ENCODE measurements around the gene CDK12. TPM values are rescaled to one million over a fixed set of nuclear protein-coding genes. Genes with fewer than 3 reads are reported as not detected.
A peak's percentile ranks its signal among the peaks of the same experiment; 100 is the strongest.
"Not testable (repeated sequence)": the region's sequence is repeated elsewhere in the genome, so short reads cannot be mapped to it uniquely, and the experiment has no call there.

The CDK12 gene
- total and polyA plus RNA-seq, 3 donors from 2014 or later, result 60.3 to 113 (median 103) TPM

DNA sequence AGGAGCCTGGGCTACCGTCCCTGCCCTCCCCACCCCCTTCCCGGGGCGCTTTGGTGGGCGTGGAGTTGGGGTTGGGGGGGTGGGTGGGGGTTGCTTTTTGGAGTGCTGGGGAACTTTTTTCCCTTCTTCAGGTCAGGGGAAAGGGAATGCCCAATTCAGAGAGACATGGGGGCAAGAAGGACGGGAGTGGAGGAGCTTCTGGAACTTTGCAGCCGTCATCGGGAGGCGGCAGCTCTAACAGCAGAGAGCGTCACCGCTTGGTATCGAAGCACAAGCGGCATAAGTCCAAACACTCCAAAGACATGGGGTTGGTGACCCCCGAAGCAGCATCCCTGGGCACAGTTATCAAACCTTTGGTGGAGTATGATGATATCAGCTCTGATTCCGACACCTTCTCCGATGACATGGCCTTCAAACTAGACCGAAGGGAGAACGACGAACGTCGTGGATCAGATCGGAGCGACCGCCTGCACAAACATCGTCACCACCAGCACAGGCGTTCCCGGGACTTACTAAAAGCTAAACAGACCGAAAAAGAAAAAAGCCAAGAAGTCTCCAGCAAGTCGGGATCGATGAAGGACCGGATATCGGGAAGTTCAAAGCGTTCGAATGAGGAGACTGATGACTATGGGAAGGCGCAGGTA is 762 bp downstream of the CDK12 start:
- DNase-seq, result peak; percentile 33
- TF ChIP-seq POLR2A (IDR thresholded peaks at IDR 0.05), result no peak
- TF ChIP-seq, protein P1, sequence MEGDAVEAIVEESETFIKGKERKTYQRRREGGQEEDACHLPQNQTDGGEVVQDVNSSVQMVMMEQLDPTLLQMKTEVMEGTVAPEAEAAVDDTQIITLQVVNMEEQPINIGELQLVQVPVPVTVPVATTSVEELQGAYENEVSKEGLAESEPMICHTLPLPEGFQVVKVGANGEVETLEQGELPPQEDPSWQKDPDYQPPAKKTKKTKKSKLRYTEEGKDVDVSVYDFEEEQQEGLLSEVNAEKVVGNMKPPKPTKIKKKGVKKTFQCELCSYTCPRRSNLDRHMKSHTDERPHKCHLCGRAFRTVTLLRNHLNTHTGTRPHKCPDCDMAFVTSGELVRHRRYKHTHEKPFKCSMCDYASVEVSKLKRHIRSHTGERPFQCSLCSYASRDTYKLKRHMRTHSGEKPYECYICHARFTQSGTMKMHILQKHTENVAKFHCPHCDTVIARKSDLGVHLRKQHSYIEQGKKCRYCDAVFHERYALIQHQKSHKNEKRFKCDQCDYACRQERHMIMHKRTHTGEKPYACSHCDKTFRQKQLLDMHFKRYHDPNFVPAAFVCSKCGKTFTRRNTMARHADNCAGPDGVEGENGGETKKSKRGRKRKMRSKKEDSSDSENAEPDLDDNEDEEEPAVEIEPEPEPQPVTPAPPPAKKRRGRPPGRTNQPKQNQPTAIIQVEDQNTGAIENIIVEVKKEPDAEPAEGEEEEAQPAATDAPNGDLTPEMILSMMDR (IDR thresholded peaks at IDR 0.05), result no peak
- WGBS, 2 donors, result 0 to 1% methylated on average over 22 to 34 of the region's 34 CpGs

DNA sequence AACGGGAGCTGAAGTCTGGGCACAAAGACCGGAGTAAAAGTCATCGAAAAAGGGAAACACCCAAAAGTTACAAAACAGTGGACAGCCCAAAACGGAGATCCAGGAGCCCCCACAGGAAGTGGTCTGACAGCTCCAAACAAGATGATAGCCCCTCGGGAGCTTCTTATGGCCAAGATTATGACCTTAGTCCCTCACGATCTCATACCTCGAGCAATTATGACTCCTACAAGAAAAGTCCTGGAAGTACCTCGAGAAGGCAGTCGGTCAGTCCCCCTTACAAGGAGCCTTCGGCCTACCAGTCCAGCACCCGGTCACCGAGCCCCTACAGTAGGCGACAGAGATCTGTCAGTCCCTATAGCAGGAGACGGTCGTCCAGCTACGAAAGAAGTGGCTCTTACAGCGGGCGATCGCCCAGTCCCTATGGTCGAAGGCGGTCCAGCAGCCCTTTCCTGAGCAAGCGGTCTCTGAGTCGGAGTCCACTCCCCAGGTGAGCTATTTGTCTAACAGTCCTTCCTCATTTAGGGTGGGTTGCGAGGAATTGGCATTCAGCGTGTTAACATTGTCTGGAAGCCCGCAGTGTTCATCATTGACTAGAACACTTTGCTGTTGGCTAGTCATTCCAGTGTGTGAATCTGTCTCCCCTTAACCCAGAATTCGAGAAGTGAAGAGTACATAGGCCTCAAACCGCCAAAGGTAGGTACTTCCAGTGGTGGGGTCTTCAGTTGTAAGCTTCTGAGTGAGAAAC is 1.5 kb downstream of the CDK12 start:
- Histone ChIP-seq H3K4me3 (peak overlapping the region; percentile 89 to 90), H3K4me1 (peaks cover 14% of the 10 kb centered on the region), H3K27ac (peak overlapping the region; percentile 93 to 96), H3K27me3 (no peaks in the 10 kb centered on the region), H3K36me3 (ENCODE audit: low read depth, missing control alignments) (no peaks in the 10 kb centered on the region), H3K9me3 (no peaks in the 10 kb centered on the region)
- intact Hi-C loops (cut with DNase I; ENCODE audit: low total_unique reads), result no loop called here
- WGBS, 2 donors, result 0 to 1% methylated on average over 20 to 28 of the region's 28 CpGs
- TF ChIP-seq POLR2A (IDR thresholded peaks at IDR 0.05), result no peak
- TF ChIP-seq, protein P1 (IDR thresholded peaks at IDR 0.05), result no peak
- peak; percentile 27 for DNase-seq

More for the DNA sequence above, 762 bp downstream of the CDK12 start:
- peaks cover 14% of the 10 kb centered on the region for H3K4me1 ChIP-seq
- no peaks in the 10 kb centered on the region for H3K36me3 ChIP-seq (ENCODE audit: low read depth, missing control alignments)
- H3K27me3 ChIP-seq, result no peaks in the 10 kb centered on the region
- no peaks in the 10 kb centered on the region for H3K9me3 ChIP-seq
- intact Hi-C loops (cut with DNase I; ENCODE audit: low total_unique reads), result no loop called here
- H3K4me3 ChIP-seq, result peak overlapping the region; percentile 89 to 90
- peak overlapping the region; percentile 93 to 96 for H3K27ac ChIP-seq

DNA sequence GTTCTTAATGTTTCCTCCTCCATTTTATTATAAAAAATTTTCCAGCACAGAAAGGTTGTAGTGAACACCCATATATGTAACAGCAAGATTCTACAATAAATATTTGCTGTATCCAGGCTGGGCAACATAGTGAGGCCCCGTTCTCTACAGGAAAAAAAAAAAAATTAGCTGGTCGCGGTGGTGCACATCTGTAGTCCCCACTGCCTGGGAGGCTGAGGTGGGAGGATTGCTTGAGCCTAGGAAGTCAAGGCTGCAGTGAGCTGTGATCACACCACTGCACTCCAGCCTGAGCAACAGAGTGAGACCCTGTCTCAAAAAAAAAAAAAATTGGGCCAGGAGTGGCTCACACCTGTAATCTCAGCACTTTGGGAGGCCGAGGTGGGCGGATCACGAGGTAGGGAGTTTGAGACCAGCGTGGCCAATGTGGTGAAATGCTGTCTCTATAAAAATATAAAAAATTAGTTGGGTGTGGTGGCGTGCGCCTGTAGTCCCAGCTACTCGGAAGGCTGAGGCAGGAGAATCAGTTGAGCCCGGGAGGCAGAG is 3.4 kb downstream of the CDK12 start:
- DNase-seq; intact Hi-C loops (cut with DNase I; ENCODE audit: low total_unique reads); H3K27ac ChIP-seq; H3K9me3 ChIP-seq; H3K4me3 ChIP-seq; H3K36me3 ChIP-seq (ENCODE audit: low read depth, missing control alignments); H3K27me3 ChIP-seq: not testable (repeated sequence)
- WGBS, 2 donors, result 70 to 80% methylated on average over 11 of the region's 11 CpGs
- H3K4me1 ChIP-seq, result peaks cover 14% of the 10 kb centered on the region

DNA sequence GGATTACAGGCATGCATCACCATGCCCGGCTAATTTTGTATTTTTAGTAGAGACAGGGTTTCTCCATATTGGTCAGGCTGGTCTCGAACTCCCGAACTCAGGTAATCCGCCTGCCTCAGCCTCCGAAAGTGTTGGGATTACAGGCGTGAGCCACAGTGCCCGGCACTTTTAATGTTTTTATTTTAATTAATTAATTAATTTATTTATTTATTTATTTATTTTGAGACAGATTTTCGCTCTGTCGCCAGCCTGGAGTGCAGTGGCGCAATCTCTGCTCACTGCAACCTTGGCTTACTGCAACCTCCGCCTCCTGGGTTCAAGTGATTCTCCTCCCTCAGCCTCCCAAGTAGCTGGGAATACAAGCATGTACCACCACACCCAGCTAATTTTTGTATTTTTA is 7.3 kb downstream of the CDK12 start:
- H3K27ac ChIP-seq; H3K9me3 ChIP-seq; H3K4me3 ChIP-seq; H3K27me3 ChIP-seq; DNase-seq; H3K36me3 ChIP-seq (ENCODE audit: low read depth, missing control alignments); intact Hi-C loops (cut with DNase I; ENCODE audit: low total_unique reads): not testable (repeated sequence)
- WGBS, 2 donors, result 94 to 98% methylated on average over 11 of the region's 11 CpGs
- peaks cover 14% of the 10 kb centered on the region for H3K4me1 ChIP-seq

DNA sequence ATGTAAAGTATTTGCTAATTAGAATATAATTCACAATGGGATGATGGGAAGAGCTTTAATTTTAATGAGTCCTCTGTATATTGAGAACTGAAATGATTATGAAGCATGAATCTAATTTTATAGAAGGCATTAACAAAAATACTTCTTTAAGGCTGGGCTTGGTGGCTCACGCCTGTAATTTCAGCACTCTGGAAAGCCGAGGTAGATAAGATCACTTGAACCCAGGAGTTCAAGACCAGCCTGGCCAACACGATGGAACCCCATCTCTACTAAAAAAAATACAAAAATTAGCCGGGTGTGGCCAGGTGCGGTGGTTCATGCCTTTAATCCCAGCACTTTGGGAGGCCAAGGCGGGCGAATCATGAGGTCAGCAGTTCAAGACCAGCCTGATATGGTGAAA is 12.0 kb downstream of the CDK12 start:
- no peak for DNase-seq
- Histone ChIP-seq H3K36me3 (ENCODE audit: low read depth, missing control alignments) (no peaks in the 10 kb centered on the region), H3K27me3 (no peaks in the 10 kb centered on the region), H3K27ac (no peak overlapping the region), H3K4me3 (no peak overlapping the region), H3K4me1 (no peaks in the 10 kb centered on the region), H3K9me3 (no peaks in the 10 kb centered on the region)
- intact Hi-C loops (cut with DNase I; ENCODE audit: low total_unique reads), result no loop called here
- WGBS, 2 donors, result 73 to 93% methylated on average over 7 of the region's 7 CpGs
- no peak for TF ChIP-seq POLR2A (IDR thresholded peaks at IDR 0.05)
- TF ChIP-seq, protein P1 (IDR thresholded peaks at IDR 0.05), result no peak

DNA sequence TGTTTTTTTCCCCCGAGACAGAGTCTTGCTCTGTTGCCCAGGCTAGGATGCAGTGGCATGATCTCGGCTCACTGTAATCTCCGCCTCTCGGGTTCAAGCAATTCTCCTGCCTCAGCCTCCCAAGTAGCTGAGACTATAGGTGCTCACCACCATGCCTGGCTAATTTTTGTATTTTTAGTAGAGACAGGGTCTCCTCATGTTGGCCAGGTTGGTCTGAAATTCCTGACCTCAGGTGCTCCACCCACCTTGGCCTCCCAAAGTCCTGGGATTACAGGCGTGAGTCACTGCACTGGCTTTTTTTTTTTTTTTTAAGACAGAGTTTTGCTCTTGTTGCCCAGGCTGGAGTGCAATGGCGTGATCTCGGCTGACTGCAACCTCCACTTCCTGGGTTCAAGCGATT is 18.3 kb downstream of the CDK12 start:
- H3K4me1 ChIP-seq; H3K27me3 ChIP-seq; DNase-seq; H3K36me3 ChIP-seq (ENCODE audit: low read depth, missing control alignments); H3K9me3 ChIP-seq; H3K27ac ChIP-seq; intact Hi-C loops (cut with DNase I; ENCODE audit: low total_unique reads); H3K4me3 ChIP-seq: not testable (repeated sequence)
- WGBS, 2 donors, result 92 to 97% methylated on average over 8 of the region's 8 CpGs
